ENCODE measurements around the gene FSD1. TPM values are rescaled to one million over a fixed set of nuclear protein-coding genes. Genes with fewer than 3 reads are reported as not detected.
A peak's percentile ranks its signal among the peaks of the same experiment; 100 is the strongest.
"Not testable (repeated sequence)": the region's sequence is repeated elsewhere in the genome, so short reads cannot be mapped to it uniquely, and the experiment has no call there.

Gene FSD1
- total RNA-seq, 2 experiments from 2014 or later, result 23.1 to 25.3 TPM

- Mint-ChIP-seq H3K36me3 (ENCODE audit: low read depth) (peaks cover 39% of the 10 kb centered on the region), H3K27ac (no peak overlapping the region), H3K27me3 (no peaks in the 10 kb centered on the region), H3K4me3 (no peak overlapping the region), H3K4me1 (peaks cover 11% of the 10 kb centered on the region), H3K9me3 (ENCODE audit: low read depth) (no peaks in the 10 kb centered on the region)
- no peak for DNase-seq
- no peak for ATAC-seq
- ChIA-PET POLR2A (no interaction called here), CTCF (interaction anchor here (0.9 to 4.4 kb wide), 6 partner anchors 9 to 84 kb away, joined by 3 to 52 read pairs (median 5); partner anchors contain the start of gene TMIGD2)
- intact Hi-C loops (cut with DNase I, micrococcal nuclease), result loop anchor here in 1 of 2 experiments (5.0 kb wide), 1 partner anchor 33 kb away; the partner anchor contains the start of genes FSD1 and TMIGD2
Measured at GRCh38 chr19:4268816-4269430, 35.5 kb upstream of the FSD1 start.

DNA sequence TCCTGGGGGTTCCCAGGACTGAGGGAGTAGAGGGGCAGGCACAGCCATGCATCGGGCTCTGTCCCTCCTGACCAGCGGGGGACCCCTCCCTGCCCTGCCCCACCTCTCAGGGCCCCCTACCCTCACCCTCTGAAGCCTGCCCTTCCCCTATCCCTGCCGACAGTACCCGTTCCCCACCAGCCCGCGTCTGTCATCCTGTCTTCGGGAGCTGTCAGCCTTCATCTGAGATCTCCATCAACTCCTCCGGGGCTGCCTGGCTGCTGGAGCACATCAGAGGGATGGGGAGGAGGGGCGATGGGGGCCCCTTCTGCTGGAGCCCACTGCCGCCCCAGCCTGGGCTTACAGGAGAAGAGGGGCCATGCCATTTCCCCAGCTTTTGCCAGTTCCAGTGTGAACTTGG is 31.5 kb upstream of the FSD1 start:
- no peak for ATAC-seq
- no peak overlapping the region for H3K27ac Mint-ChIP-seq

DNA sequence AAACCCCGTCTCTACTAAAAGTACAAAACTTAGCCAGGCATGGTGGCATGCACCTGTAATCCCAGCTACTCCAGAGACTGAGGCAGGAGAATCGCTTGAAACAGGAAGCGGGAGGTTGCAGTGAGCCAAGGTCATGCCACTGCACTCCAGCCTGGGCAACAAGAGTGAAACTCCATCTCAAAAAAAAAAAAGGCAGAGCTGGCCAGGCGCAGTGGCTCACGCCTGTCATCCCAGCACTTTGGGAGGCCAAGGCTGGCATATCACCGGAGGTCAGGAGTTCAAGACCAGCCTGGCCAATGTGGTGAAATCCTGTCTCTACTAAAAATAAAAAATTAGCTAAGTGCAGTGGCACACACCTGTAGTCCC is 30.1 kb upstream of the FSD1 start:
- H3K9me3 Mint-ChIP-seq (ENCODE audit: low read depth); ATAC-seq; H3K27ac Mint-ChIP-seq; DNase-seq; H3K4me1 Mint-ChIP-seq; H3K4me3 Mint-ChIP-seq; POLR2A ChIA-PET; intact Hi-C loops (cut with DNase I, micrococcal nuclease); H3K27me3 Mint-ChIP-seq; H3K36me3 Mint-ChIP-seq (ENCODE audit: low read depth): not testable (repeated sequence)
- CTCF ChIA-PET, result interaction anchor here (0.6 kb wide), 1 partner anchor 314 kb away, joined by 5 read pairs; no protein-coding TSS in a partner anchor

More for the DNA sequence above, 31.5 kb upstream of the FSD1 start:
- Mint-ChIP-seq H3K9me3 (ENCODE audit: low read depth) (no peaks in the 10 kb centered on the region), H3K4me3 (no peak overlapping the region), H3K27me3 (peaks cover 2% of the 10 kb centered on the region), H3K36me3 (ENCODE audit: low read depth) (peaks cover 14% of the 10 kb centered on the region), H3K4me1 (no peaks in the 10 kb centered on the region)
- ChIA-PET CTCF (interaction anchor here (1.2 kb wide), 1 partner anchor 10 kb away, joined by 3 read pairs; no protein-coding TSS in a partner anchor), POLR2A (no interaction called here)
- intact Hi-C loops (cut with DNase I, micrococcal nuclease), result no loop called here
- no peak for DNase-seq

GRCh38 chr19:4277191-4277696 is 27.2 kb upstream of the FSD1 start:
- Mint-ChIP-seq H3K4me1 (peaks cover 2% of the 10 kb centered on the region), H3K4me3 (no peak overlapping the region), H3K36me3 (ENCODE audit: low read depth) (peaks cover under 1% of the 10 kb centered on the region), H3K9me3 (ENCODE audit: low read depth) (no peaks in the 10 kb centered on the region), H3K27ac (no peak overlapping the region), H3K27me3 (peaks cover 22% of the 10 kb centered on the region)
- CTCF ChIA-PET, result interaction anchor here (0.7 to 2.4 kb wide), 4 partner anchors 9 to 290 kb away, joined by 3 to 8 read pairs (median 4); no protein-coding TSS in a partner anchor
- DNase-seq (no peak), ATAC-seq (no peak)
- POLR2A ChIA-PET, result interaction anchor here (0.6 kb wide), 1 partner anchor 60 kb away, joined by 3 read pairs; no protein-coding TSS in a partner anchor
- intact Hi-C loops (cut with DNase I, micrococcal nuclease), result no loop called here

- intact Hi-C loops (cut with DNase I, micrococcal nuclease), result no loop called here
Measured at GRCh38 chr19:4278010-4278409, 26.4 kb upstream of the FSD1 start.

GRCh38 chr19:4278419-4279266 is 25.8 kb upstream of the FSD1 start, which contains the start of gene SHD:
SHD (plus strand) TSS chr19:4279266; CDS start chr19:4280064, 798 bp downstream.
- H3K27ac Mint-ChIP-seq, result no peak within 1 kb of the TSS
- no peaks in the 10 kb centered on the region for H3K9me3 Mint-ChIP-seq (ENCODE audit: low read depth)
- H3K36me3 Mint-ChIP-seq (ENCODE audit: low read depth), result no peaks in the 10 kb centered on the region
- ATAC-seq, result no peak
- intact Hi-C loops (cut with DNase I, micrococcal nuclease), result no loop called here
- no peak for DNase-seq
- CTCF ChIA-PET, result interaction anchor here (1.3 kb wide), 1 partner anchor 10 kb away, joined by 5 read pairs; no protein-coding TSS in a partner anchor
- H3K4me3 Mint-ChIP-seq, result no peak within 1 kb of the TSS
- peaks cover 2% of the 10 kb centered on the region for H3K4me1 Mint-ChIP-seq
- POLR2A ChIA-PET, result interaction anchor here (0.7 kb wide), 1 partner anchor 41 kb away, joined by 3 read pairs; no protein-coding TSS in a partner anchor
- H3K27me3 Mint-ChIP-seq, result peaks cover 22% of the 10 kb centered on the region

More at GRCh38 chr19:4278010-4278409, 26.4 kb upstream of the FSD1 start:
- POLR2A ChIA-PET, result interaction anchor here (0.7 kb wide), 1 partner anchor 41 kb away, joined by 3 read pairs; no protein-coding TSS in a partner anchor
- Mint-ChIP-seq H3K27ac (no peak overlapping the region), H3K36me3 (ENCODE audit: low read depth) (no peaks in the 10 kb centered on the region), H3K4me1 (peaks cover 2% of the 10 kb centered on the region), H3K9me3 (ENCODE audit: low read depth) (no peaks in the 10 kb centered on the region), H3K27me3 (peaks cover 22% of the 10 kb centered on the region), H3K4me3 (no peak overlapping the region)
- DNase-seq, result no peak
- CTCF ChIA-PET, result interaction anchor here (1.0 to 2.4 kb wide), 3 partner anchors 9 to 290 kb away, joined by 3 to 8 read pairs (median 5); no protein-coding TSS in a partner anchor
- ATAC-seq, result no peak

- H3K4me3 Mint-ChIP-seq, result no peak overlapping the region
- ChIA-PET POLR2A (no interaction called here), CTCF (no interaction called here)
- no peak overlapping the region for H3K27ac Mint-ChIP-seq
- no peak for ATAC-seq
- H3K27me3 Mint-ChIP-seq, result peaks cover 22% of the 10 kb centered on the region
- H3K9me3 Mint-ChIP-seq (ENCODE audit: low read depth), result no peaks in the 10 kb centered on the region
- H3K4me1 Mint-ChIP-seq, result peaks cover 2% of the 10 kb centered on the region
- DNase-seq, result no peak
- intact Hi-C loops (cut with DNase I, micrococcal nuclease), result no loop called here
- no peaks in the 10 kb centered on the region for H3K36me3 Mint-ChIP-seq (ENCODE audit: low read depth)
Measured at GRCh38 chr19:4279267-4279529, 25.2 kb upstream of the FSD1 start.

DNA sequence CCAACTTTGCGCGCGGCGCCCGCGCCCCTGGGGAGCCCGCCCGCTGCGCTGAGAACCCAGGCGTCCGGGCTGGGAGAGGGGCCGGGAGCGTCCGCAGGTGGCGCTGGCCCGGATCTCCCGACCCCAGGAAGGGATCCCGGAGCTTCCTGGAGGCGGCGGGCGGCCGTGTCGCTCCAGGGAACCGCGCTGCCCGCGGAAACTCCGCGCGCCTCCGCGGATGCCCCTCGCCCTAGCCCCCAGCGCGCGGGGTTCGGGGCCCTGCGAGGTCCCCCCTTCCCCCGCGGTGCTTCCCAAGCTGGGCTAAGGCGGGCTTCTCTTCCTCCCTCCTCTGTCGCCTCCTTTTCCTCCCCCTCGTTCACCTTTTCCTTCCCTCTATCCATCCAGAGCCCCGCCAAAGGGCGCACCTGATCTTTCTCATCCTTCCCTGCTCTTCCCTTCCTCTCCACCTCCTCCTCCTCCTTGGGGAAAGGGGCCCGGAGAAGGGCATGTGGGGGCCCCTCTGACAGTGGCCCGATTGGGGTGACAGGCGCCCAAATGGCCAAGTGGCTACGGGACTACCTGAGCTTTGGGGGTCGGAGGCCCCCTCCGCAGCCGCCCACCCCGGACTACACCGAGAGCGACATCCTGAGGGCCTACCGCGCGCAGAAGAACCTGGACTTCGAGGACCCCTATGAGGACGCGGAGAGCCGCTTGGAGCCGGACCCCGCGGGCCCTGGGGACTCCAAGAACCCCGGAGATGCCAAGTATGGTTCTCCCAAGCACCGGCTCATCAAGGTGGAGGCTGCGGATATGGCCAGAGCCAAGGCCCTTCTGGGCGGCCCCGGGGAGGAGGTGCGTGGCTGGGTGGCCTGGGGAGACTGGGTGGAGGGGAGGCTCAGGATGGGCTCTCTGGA is 24.6 kb upstream of the FSD1 start:
- Mint-ChIP-seq H3K27me3 (peaks cover 22% of the 10 kb centered on the region), H3K4me3 (no peak overlapping the region)
- POLR2A ChIA-PET, result no interaction called here

GRCh38 chr19:4284176-4284958 is 20.0 kb upstream of the FSD1 start:
- ATAC-seq, result no peak
- H3K4me1 Mint-ChIP-seq, result peaks cover 2% of the 10 kb centered on the region
- CTCF ChIA-PET, result no interaction called here

More for the DNA sequence above, 24.6 kb upstream of the FSD1 start:
- Mint-ChIP-seq H3K27ac (no peak overlapping the region), H3K9me3 (ENCODE audit: low read depth) (no peaks in the 10 kb centered on the region), H3K4me1 (peaks cover 2% of the 10 kb centered on the region), H3K36me3 (ENCODE audit: low read depth) (no peaks in the 10 kb centered on the region)
- CTCF ChIA-PET, result interaction anchor here (0.6 kb wide), 1 partner anchor 133 kb away, joined by 3 read pairs; no protein-coding TSS in a partner anchor
- ATAC-seq (no peak), DNase-seq (no peak)
- intact Hi-C loops (cut with DNase I, micrococcal nuclease), result no loop called here

DNA sequence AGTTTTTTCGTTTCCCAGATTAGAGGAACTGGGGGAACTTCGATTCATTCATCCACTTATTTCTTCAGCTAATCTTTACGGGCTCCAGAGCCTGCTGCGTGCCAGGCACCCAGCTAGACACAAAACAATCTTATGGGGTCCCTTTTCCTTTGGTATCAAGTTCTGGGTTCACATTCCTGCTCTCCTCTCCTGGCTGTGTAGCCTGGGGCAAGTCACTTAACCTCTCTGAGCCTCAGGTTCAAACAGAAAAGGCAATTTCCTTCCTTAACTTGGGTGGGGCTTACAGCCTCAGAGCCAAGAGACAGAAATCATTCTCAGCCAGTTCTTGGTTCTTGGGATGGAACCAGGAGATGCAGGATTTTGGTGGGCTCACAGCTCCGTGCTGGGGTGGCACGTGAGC is 19.4 kb upstream of the FSD1 start:
- ATAC-seq (no peak), DNase-seq (no peak)
- no peaks in the 10 kb centered on the region for H3K36me3 Mint-ChIP-seq (ENCODE audit: low read depth)
- no peak overlapping the region for H3K4me3 Mint-ChIP-seq
- CTCF ChIA-PET, result interaction anchor here (0.6 kb wide), 1 partner anchor 63 kb away, joined by 3 read pairs; no protein-coding TSS in a partner anchor
- H3K27ac Mint-ChIP-seq, result no peak overlapping the region
- H3K4me1 Mint-ChIP-seq, result no peaks in the 10 kb centered on the region
- intact Hi-C loops (cut with DNase I, micrococcal nuclease), result no loop called here
- POLR2A ChIA-PET, result no interaction called here
- H3K27me3 Mint-ChIP-seq, result peaks cover 12% of the 10 kb centered on the region
- H3K9me3 Mint-ChIP-seq (ENCODE audit: low read depth), result no peaks in the 10 kb centered on the region

More at GRCh38 chr19:4284176-4284958, 20.0 kb upstream of the FSD1 start:
- Mint-ChIP-seq H3K27ac (no peak overlapping the region), H3K27me3 (peaks cover 14% of the 10 kb centered on the region), H3K9me3 (ENCODE audit: low read depth) (no peaks in the 10 kb centered on the region), H3K4me3 (no peak overlapping the region), H3K36me3 (ENCODE audit: low read depth) (no peaks in the 10 kb centered on the region)
- intact Hi-C loops (cut with DNase I, micrococcal nuclease), result no loop called here
- peak; percentile 30 for DNase-seq
- POLR2A ChIA-PET, result no interaction called here

Measured in activated CD4-positive, alpha-beta T cell treated with anti-CD3 and anti-CD28 coated beads for 36 hours (primary cell).